HG02678 (cell line): ENCODE results near the gene TAB3.
"Not testable (repeated sequence)": the region's sequence is repeated elsewhere in the genome, so short reads cannot be mapped to it uniquely, and the experiment has no call there.

Experiments used
- ATAC-seq: cut with Tn5 transposase; IDR thresholded peaks from one replicate; pipeline ENCODE4 v1.9.1; 2021; ENCODE audit warnings: mild to moderate bottlenecking, moderate library complexity; ENCODE audit not compliant: unreplicated experiment

Gene TAB3

DNA sequence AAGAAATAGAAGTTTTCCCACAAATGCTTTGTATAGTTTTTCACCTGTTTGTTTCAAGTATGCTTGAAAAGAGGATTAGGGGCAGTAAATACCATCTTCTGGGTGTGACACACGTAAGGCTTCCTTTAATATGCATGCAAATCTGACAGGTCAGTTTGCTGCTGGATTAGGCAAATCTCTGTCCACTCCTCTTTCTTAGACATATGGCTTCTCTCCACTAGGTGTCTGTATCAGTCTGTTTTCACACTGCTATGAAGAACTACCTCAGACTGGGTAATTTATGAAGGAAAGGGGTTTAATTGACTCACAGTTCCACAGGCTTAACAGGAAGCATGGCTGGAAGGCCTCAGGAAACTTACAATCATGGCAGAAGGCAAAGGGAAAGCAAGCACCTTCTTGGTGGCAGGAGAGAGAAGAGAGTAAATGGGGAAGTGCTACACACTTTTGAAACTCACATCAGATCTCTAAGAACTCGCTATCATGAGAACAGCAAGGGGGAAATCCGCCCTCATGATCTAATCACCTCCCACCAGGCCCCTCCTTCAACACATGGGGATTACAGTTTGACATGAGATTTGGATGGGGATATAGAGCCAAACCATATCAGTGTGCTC, 66.9 kb downstream of the TAB3 start:
- ATAC-seq: peak; percentile 87

DNA sequence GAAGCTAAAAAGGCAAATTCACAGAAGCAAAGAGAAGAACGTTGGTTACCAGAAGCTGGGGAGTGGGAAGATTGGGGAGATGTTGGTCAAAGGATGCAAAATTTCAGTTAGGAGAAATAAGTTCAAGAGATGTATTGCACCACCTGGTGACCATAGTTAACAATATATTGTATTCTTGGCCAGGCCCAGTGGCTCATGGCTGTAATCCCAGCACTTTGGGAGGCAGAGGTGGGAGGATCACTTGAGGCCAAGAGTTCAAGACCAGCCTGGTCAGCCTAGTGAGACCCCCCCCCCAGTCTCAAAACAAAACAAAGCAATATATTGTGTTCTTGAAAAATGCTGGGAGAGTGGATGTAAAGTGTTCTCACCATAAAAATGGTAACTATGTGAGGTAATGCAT, 67.9 kb downstream of the TAB3 start:
- no peak for ATAC-seq

DNA sequence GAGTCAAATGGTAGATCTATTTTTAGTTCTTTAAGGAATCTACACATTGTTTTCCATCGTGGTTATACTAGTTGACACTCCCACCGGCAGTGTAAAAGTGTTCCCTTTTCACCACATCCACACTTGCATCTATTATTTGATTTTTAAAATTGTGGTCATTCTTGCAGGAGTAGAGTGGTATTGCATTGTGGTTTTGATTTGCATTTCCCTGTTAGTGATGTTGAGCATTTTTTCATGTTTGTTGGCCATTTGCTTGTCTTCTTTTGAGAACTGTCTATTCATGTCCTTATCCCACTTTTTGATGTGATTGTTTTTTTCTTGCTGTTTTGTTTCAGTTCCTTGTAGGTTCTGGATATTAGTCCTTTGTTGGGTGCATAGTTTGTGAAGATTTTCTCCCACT, 70.0 kb downstream of the TAB3 start:
- ATAC-seq: no peak

DNA sequence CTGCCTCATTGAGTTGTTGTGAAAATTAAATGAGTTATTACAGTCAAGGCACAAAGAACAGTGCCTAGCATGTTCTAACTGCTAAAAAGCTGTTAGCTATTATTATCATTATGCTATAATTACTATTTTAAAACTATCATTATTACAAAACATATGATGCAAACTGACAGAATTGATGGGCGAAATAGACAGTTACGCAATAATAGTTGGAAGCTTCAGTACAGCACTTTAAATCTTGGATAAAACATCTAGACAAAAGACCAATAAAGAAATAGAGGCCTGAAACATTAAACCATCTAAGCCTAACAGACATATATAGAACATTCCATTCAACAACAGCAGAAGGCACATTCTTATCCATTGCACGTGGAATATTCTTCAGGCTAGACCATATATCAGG, 73.0 kb downstream of the TAB3 start:
- ATAC-seq: no peak

DNA sequence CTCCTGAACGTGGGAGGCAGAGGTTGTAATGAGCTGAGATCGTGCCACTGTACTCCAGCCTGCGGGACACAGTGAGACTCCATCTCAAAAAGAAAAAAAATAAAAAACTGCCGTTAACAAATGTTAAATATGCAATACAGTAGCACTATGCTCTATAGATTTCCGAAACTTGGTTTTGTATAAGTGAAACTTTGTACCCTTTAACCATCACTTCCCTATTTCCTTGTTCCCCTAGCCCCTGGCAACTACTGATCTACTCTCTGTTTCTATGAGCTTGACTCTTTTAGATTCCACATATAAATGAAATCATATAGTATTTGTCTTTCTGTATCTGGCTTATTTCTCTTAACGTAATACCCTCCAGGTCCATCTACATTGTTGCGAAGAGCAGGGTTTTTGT, 74.1 kb downstream of the TAB3 start:
- ATAC-seq: peak; percentile 49

DNA sequence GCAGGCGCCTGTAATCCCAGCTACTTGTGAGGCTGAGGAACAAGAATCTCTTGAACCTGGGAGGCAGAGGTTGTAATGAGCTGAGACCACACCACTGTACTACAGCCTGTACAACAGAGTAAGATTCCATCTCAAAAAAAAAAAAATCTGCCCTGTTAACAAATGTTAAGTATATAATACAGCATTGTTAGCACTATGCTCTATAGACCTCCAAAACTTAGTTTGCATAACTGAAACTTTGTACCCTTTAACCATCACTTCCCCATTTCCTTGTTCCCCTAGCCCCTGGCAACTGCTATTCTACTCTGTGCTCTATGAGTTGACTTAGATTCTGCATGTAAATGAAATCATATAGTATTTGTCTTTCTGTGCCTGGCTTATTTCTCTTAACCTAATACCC, 76.7 kb downstream of the TAB3 start:
- ATAC-seq: peak; percentile 98

DNA sequence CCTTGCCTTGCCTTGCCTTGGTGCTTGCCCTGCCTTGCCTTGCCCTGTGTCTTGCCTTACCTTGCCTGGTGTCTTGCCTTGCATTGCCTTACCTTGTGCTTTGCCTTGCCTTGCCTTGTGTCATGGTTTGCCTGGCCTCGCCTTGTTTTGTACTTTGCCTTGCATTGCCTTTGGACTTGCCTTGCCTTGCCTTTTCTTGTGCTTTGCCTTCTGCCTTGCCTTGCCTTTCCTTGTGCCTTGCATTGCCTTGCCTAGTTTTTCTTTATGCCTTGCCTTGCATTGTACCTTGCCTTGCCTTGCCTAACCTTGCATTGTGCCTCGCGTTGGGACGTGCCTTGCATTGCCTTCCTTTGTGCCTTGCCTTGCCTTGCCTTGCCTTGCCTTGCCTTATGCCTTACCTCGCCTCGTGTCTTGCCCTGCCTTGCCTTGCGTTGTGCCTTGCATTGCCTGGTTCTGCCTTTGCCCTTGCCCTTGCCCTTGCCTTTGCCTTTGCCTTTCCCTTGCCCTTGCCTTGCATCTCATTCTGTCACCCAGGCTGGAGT, 82.8 kb downstream of the TAB3 start:
- ATAC-seq: no peak

DNA sequence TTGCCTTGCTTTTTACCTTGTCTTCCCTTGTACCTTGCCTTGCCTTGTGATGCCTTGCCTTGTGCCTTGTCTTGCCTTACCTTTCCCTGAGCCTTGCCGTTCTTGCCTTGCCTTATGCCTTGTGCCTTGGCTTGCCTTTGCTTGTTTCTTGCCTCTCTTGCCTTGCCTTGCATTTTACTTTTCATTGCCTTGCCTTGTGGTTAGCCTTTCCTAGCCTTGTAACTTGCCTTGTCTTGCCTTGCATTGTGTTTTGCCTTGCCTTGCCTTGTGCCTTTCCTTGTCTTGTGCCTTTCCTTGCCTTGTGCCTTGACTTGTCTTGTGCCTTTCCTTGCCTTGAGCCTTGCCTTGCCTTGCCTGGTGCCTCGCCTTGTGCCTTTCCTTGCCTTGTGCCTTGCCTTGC, 84.6 kb downstream of the TAB3 start:
- no peak for ATAC-seq

DNA sequence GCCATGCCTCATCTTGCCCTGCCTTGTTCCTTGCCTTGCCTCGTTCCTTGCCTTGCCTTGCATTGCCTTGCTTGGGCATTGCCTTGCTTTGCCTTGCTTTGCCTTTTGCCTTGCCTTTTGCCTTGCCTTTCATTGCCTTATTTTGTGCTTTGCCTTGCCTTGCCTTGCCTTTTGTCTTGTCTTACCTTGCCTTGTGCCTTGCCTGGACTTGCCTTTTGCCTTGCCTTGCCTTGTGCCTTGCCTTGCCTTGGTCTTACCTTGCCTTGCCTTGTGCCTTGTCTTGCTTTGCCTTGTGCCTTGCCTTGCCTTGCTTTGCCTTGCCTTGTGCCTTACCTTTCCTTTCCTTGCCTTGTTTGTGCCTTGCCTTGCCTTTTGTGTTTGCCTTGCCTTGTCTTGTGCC, 88.2 kb downstream of the TAB3 start:
- no peak for ATAC-seq

DNA sequence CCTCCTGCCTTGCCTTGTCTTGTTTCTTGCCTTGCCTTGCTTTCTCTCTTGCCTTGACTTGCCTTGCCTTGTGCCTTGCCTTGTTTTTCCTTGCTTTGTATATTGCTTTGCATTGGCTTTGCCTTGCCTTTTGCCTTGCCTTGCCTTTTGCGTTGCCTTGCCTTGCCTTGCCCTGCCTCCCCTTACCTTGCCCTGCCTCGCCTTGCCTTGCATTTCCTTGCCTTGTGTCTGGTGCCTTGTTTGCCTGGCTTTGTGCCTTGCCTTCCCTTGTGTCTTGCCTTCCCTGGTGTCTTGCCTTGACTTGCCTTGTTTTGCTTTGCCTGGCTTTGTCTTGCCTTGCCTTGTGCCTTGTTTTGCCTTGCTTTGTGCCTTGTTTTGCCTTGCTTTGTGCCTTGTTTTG, 89.7 kb downstream of the TAB3 start:
- no peak for ATAC-seq

DNA sequence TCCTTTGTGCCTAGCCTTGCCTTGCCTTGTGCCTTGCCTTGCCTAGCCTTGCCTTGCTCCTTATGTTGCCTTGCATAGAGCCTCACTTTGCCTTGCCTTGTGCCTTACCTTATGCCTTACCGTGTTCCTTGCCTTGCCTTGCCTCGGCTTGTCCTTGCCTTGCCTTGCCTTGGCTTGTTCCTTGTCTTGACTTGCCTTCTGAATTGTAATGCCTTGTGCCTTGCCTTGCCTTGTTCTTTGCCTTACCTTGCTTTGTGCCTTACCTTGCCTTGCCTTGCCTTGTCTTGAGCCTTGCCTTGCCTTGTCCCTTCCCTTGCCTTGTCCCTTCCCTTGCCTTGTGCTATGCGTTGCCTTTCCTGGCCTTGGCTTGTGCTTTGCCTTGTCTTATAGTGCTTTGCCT, 90.2 kb downstream of the TAB3 start:
- no peak for ATAC-seq

DNA sequence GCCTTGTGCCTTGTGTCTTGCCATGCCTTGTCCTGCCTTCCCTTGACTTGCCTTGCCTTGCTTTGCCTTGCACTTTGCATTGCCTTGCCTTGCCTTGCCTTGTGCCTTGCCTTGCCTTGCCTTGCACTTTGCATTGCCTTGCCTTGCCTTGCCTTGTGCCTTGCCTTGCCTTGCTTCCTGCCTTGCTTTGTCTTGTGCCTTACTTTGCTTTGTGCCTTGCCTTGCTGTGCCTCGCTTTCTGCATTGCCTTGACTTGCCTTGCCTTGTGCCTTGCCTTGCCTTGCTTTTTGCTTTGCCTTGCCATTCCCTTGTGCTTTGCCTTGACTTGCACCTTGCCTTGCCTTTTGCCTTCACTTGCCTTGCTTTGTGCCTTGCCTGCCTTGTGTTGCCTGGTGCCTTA, 91.8 kb downstream of the TAB3 start:
- not testable (repeated sequence) for ATAC-seq

DNA sequence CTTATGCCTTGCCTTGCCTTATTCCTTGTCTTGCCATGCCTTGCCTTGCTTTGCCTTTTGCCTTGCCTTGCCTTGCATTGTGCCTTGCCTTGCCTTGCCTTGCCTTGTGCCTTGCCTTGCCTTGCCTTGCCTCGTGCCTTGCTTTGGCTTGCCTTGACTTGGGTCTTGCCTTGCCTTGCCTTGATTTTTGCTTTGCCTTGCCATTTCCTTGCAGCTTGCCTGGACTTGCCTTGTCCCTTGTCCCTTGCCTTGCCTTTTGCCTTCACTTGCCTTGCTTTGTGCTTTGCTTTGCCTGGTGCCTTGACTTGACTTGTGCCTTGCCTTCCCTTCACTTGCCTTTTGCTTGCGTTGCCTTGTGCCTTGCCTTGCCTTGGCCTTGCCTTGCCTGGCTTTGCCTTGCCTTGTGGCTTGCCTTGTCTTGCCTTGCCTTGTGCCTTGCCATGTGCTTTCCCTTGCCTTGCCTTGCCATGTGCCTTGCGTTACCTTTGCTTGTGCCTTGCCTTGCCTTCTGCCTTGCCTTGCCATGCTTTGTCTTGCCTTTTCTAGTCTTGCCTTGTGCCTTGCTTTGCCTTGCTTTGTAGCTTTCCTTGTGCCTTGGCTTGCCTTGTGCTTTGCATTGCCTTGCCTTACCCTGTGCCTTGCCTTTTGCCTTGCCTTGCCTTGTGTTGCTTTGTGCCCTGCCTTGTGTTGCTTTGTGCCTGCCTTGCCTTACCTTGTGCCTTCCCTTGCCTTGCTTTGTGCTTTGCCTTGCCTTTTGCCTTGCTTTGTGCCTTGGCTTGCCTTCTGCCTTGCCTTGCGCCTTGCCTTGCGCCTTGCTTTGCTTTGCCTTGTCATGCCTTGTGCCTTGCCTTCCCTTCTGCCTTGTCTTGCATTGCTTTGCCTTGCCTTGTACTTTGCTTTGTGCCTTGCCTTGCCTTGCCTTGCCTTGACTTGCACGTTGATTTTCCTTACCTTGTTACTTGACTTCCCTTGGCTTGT, 92.8 kb downstream of the TAB3 start:
- no peak for ATAC-seq

DNA sequence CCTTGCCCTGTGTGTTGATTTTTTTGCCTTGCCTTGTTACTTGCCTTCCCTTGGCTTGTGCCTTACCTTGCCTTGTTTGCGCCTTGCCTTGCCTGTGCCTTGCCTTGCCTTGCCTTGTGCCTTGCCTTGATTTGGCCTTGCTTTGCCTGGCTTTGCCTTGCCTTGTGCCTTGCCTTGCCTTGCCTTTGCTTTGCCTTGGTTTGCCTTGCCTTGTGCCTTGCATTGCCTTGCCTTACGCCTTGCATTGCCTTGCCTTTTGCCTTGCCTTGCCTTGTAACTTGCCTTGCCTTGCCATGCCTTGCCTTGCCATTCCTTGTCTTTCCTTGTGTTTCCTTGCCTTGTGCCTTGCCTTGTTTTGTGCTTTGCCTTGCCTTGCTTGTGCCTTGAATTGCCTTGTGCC, 94.6 kb downstream of the TAB3 start:
- no peak for ATAC-seq

DNA sequence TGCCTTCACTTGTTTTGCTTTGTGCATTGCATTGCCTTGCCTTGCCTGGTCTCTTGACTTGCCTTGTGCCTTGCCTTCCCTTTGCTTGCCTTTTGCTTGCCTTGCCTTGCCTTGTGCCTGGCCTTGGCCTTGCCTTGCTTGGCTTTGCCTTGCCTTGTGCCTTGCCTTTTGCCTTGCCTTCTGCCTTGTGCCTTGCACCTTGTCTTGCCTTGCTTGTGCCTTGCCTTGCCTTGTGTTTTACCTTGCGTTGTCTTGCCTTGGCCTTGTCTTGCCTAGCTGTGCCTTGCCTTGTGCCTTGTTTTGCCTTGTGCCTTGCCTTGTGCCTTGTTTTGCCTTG, 95.3 kb downstream of the TAB3 start:
- no peak for ATAC-seq

DNA sequence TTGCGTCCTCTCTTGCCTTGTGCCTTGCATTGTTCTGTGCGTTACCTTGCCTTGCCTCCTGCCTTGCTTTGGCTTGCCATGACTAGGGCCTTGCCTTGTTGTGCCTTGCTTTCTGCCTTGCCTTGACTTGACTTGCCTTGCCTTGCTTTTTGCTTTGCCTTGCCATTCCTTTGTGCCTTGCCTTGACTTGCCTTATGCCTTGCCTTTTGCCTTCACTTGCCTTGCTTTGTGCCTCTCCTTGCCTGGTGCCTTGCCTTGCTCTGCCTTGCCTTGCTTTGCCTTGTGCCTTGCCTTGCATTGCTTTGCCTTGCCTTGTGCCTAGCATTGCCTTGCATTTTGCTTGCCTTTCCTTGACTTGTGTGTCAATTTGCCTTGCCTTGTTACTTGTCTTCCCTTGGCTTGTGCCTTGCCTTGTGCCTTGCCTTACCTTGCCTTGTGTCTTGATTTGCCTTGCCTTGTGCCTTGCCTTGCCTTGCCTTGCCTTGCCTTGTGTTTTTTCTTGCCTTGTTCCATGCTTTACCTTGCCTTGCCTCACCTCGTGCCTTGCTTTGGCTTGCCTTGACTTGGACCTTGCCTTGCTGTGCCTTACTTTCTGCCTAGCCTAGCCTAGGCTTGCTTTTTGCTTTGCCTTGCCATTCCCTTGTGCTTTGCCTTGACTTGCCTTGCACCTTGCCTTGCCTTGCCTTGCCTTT, 95.8 kb downstream of the TAB3 start:
- no peak for ATAC-seq

DNA sequence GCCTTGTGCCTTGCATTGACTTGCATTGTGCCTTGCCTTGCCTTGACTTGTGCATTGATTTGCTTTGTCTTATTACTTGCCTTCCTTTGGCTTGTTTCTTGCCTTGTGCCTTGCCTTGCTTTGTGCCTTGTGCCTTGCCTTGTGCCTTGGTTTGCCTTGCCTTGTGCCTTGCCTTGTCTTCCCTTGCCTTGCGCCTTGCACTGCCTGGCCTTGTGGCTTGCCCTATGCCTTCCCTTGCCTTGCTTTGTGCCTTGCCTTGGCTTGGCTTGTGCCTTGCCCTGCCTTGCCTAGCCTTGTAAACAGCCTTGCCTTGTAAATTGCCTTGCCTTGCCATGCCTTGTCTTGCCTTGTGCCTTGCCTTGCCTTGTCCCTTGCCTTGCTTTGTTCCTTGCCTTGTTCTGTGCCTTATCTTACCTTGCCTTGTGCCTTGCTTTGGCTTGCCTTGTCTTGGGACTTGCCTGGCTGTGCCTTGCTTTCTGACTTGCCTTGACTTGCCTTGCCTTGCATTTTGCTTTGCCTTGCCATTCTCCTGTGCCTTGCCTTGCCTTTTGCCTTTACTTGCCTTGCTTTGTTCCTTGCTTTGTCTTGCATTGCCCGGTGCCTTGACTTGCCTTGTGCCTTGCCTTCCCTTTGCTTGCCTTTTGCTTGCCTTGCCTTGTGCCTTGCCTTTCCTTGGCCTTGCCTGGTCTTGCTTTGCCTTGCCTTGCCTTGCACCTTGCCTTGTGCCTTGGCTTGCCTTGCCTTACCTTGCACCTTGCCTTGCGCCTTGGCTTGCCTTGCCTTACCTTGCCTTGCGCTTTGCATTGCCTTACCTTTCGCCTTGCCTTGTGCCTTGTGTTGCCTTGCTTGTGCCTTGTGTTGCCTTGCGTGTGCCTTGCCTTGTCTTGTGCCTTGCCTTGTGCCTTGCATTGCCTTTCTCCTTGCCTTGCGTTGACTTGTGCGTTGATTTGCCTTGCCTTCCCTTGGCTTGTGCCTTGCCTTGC, 97.5 kb downstream of the TAB3 start:
- ATAC-seq: no peak

DNA sequence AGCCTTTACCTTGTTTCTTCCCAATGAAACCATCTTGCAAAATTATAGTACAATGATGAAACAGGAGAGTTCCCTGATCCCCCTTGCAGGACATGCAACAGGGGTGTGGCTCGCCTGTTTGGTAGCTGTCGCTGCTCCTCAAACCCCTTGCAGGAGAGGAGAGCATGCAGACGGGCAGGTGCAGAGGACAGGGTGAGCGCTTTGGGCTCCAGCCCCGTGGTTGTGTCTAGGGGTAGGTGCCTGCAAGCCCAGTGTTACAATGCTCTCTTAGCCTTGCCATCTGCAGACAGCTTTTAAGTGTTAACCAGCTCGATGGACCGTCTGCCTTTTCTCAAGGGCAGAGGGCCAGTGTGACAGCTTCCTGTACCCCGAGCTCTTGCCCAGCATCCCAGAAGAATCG, 102.0 kb downstream of the TAB3 start:
- no peak for ATAC-seq

DNA sequence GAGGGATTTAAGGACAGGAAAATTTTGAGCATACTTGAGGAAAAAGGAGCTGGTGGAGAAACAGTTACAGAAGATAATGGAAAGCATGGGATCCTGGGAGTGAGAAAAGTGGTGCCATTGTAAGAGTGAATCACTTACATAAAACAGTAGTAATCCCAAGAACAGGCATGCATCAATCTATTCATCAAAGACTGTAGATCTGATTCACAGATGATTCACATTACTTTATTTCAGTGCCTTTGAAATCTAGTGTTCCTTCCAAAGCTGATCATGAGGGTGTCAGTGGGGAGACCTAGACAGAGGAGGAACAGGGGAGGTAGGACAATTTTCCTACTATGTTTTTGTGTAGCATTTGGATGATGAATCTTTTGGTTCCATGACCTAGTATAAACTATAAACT, 102.7 kb downstream of the TAB3 start:
- ATAC-seq: no peak

DNA sequence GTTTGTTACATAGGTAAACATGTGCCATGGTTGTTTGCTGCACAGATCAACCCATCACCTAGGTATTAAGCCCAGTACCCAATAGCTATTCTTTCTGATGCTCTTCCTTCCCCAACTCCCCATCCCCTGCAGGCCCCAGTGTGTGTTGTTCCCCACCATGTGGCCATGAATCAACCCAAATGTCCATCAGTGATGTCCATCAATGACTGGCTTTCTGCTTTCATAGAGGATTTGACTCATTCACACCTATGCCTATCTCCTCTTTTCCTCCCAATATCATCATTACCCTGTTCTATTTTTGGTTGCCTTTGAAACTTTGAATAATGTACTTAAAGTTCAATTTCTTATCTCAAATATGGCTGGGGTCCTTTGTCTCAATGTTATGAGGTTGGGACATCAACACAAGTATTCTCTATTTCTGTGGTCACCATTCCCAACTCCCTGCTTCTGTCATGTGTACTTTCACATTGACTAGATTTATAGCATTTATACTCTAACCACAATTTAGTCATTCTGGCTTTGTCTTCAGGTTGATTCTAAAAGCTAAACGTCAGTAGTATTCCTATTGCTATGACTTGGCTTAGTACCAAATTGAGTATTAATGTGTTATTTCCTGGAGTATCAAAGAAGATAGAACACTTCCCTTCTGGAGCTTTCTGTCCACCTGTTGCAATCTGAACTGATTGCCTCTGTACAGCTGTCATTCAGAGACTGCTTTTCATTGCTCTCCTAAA, 107.2 kb downstream of the TAB3 start:
- no peak for ATAC-seq
